Spleen (tissue), 7 donors: ENCODE results near the gene ADAM23.

Experiments
- CTCF ChIP-seq, 11 experiments: fragments of 200-600 bp in 7 of 11; fragments of 450-650 bp in 4 of 11; sonication (generic) in 4 of 11; IDR thresholded peaks in 8 of 11; conservative IDR thresholded peaks in 3 of 11; 1 replicate in 7 of 11; 2 replicates in 4 of 11; pipeline versions ENCODE4 v1.4.0 to v1.8.0; 2016 to 2021; ENCODE audit warnings: antibody characterized with exemption in 11 of 11, inconsistent platforms in 4 of 11, mild to moderate bottlenecking in 1 of 11
- POLR2A ChIP-seq, 3 donors: fragments of 450-650 bp; IDR thresholded peaks; one replicate each; pipeline ENCODE4 v1.5.1; 2017; ENCODE audit warnings: antibody characterized with exemption in 3 of 3, mild to moderate bottlenecking in 1 of 3
- donor health status: DM: no; HTN: no; CAD: no; lungs with moderate emphysema.
- donor health status: DM: no; HTN: no; CAD: no.
- donor health status: DM: no; HTN: no; CAD: no.

DNA sequence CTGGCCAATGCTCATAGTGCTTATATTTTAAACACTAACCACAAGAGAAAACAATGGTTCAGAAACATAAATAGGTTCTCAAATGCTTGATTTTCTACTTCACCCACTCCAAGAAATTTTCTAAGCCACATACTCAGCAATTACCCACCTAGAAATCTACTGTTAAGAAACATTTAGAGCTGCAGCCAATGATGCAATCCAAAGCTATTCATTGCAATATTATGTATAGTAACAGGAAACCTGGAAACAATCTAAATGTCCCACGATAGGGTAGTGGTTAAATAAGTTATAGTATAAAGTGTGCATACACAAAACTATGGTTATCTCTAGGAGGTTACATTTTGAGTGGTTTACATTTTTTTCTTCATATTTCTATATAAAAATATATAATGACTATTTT is 204.7 kb downstream of the ADAM23 start:
- TF ChIP-seq CTCF (IDR thresholded peaks at IDR 0.05 in 8 of 11, conservative IDR thresholded peaks at IDR 0.05 in 3 of 11) (no peak), POLR2A (IDR thresholded peaks at IDR 0.05) (no peak)
